DND-41 (cell line): ENCODE data around the gene C6orf89.

Experiments
- CTCF ChIP-seq: IDR thresholded peaks from 2 replicates; pipeline ENCODE4 v1.5.1; 2012; ENCODE audit warnings: borderline replicate concordance, low read length, moderate library complexity, mild to moderate bottlenecking; ENCODE audit not compliant: poor library complexity, severe bottlenecking; ENCODE audit errors: extremely low read depth
- EZH2 ChIP-seq: IDR thresholded peaks from 3 replicates; pipeline ENCODE4 v1.6.1; 2012; ENCODE audit warnings: borderline replicate concordance, low read depth, mild to moderate bottlenecking, moderate library complexity, low read length, inconsistent platforms; ENCODE audit not compliant: severe bottlenecking

- TF ChIP-seq CTCF (no peak), EZH2 (no peak)
Observed at GRCh38 chr6:36953931-36954261, 68.1 kb downstream of the C6orf89 start.
